Cardiac atrium fibroblast (primary cell): Measurements from ENCODE around the gene NUDT13. TPM values are rescaled to one million over a fixed set of nuclear protein-coding genes. Genes with fewer than 3 reads are reported as not detected.

Experiments used
- total RNA-seq: library from RNA; depleted of rRNA; stranded (reverse); fragments of >200 nt; gene quantifications from 2 replicates; pipeline ENCODE4 v1.2.3, GENCODE V29; 2015

NUDT13 gene
- 0.16 and 0.90 TPM in 2 replicates for total RNA-seq

GRCh38 chr10:73110345-73110849, at the start of gene NUDT13:
TSS of gene NUDT13 (plus strand) at chr10:73110455. CDS start at chr10:73114366, 3,911 bp downstream.

GRCh38 chr10:73096449-73097304, 13.6 kb upstream of the NUDT13 start, which contains the start of gene P4HA1:
TSS of gene P4HA1 (minus strand) at chr10:73096866. CDS start at chr10:73074883, 21,983 bp downstream.

GRCh38 chr10:73167783-73168464, 57.7 kb downstream of the NUDT13 start, which contains the start of the genes ECD and FAM149B1:
TSS of gene ECD (minus strand) at chr10:73168008. CDS start at chr10:73163937, 4,071 bp downstream.
TSS of gene FAM149B1 (plus strand) at chr10:73168119. CDS start at chr10:73168340, 221 bp downstream.

Other genes with a start within 250 kb of the NUDT13 start
- under 0.01 TPM in 1 of 2 replicates, not detected in the other for gene OIT3, start 216.7 kb upstream of the NUDT13 start, total RNA-seq
- not detected in 2 replicates for gene PLA2G12B, start 155.6 kb upstream of the NUDT13 start, total RNA-seq
- 396 and 422 TPM in 2 replicates for gene P4HA1, start 13.6 kb upstream of the NUDT13 start, total RNA-seq
- gene ECD, start 57.6 kb downstream of the NUDT13 start, total RNA-seq, result 23.5 and 28.4 TPM in 2 replicates
- 11.3 and 14.8 TPM in 2 replicates for gene FAM149B1, start 57.7 kb downstream of the NUDT13 start, total RNA-seq
- gene DNAJC9, start 136.8 kb downstream of the NUDT13 start, total RNA-seq, result 11.3 and 11.9 TPM in 2 replicates
- gene MRPS16, start 142.2 kb downstream of the NUDT13 start, total RNA-seq, result 43.4 and 50.2 TPM in 2 replicates
- gene CFAP70, start 248.4 kb downstream of the NUDT13 start, total RNA-seq, result 0.16 and 0.18 TPM in 2 replicates